Measurements from ENCODE around the gene EMID1. TPM values are rescaled to one million over a fixed set of nuclear protein-coding genes. Genes with fewer than 3 reads are reported as not detected.
"Not testable (repeated sequence)": the region's sequence is repeated elsewhere in the genome, so short reads cannot be mapped to it uniquely, and the experiment has no call there.

The EMID1 gene
- total and polyA plus RNA-seq, 3 donors from 2014 or later: 6.2 to 7.5 (median 7.0) TPM

DNA sequence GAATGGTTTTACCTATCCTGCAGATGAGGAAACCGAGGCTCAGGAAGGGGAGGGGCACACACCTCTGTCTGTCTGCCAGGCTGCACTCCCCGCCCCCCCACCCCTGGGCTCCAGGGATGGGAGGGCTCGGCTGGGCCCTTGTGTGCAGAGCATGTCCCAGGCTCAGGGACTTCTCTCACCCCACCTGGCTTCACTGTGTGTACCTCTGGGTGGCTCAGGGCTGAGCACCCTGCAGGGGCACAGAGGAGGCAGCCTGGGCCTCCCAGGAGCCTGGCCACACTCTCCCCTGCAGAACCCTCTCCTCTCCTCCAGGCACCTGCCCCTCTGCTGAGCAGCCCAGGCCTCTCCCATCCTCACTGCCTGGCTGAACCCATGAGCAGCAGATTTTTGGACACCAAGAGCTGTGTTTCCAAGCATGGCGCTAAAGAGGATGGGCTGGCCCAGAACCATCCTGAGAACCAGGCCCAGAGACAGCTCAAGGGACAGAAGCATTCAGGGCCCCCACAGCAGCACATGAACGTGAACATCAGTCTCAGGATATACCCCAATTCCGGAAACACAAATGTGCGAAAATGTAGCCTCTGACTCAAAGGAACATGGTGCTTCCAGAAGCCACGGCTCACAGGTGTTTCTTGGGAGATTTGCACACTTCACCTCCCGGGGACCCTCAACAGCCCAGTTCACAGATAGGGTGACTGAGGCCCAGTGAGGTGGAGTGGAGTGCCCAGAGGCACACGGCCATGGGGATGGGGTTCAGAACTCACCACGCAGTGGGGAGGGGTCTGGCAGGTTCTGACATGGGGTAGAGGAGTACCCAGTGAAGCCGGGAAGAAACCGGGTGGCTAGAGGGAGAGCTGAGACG lies 10.5 kb downstream of the EMID1 start:
- H3K27ac ChIP-seq: no peak overlapping the region
- no peaks in the 10 kb centered on the region for H3K27me3 ChIP-seq
- WGBS, 2 donors: 68 to 74% methylated on average over 14 of the region's 14 CpGs
- H3K4me1 ChIP-seq: peaks cover 15% of the 10 kb centered on the region
- intact Hi-C loops (cut with DNase I; ENCODE audit: low total_unique reads): no loop called here
- H3K36me3 ChIP-seq (ENCODE audit: low read depth, missing control alignments): no peaks in the 10 kb centered on the region
- no peak for DNase-seq
- TF ChIP-seq, protein P1, sequence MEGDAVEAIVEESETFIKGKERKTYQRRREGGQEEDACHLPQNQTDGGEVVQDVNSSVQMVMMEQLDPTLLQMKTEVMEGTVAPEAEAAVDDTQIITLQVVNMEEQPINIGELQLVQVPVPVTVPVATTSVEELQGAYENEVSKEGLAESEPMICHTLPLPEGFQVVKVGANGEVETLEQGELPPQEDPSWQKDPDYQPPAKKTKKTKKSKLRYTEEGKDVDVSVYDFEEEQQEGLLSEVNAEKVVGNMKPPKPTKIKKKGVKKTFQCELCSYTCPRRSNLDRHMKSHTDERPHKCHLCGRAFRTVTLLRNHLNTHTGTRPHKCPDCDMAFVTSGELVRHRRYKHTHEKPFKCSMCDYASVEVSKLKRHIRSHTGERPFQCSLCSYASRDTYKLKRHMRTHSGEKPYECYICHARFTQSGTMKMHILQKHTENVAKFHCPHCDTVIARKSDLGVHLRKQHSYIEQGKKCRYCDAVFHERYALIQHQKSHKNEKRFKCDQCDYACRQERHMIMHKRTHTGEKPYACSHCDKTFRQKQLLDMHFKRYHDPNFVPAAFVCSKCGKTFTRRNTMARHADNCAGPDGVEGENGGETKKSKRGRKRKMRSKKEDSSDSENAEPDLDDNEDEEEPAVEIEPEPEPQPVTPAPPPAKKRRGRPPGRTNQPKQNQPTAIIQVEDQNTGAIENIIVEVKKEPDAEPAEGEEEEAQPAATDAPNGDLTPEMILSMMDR (IDR thresholded peaks at IDR 0.05): no peak
- no peak for TF ChIP-seq POLR2A (IDR thresholded peaks at IDR 0.05)
- no peak overlapping the region for H3K4me3 ChIP-seq
- H3K9me3 ChIP-seq: no peaks in the 10 kb centered on the region

DNA sequence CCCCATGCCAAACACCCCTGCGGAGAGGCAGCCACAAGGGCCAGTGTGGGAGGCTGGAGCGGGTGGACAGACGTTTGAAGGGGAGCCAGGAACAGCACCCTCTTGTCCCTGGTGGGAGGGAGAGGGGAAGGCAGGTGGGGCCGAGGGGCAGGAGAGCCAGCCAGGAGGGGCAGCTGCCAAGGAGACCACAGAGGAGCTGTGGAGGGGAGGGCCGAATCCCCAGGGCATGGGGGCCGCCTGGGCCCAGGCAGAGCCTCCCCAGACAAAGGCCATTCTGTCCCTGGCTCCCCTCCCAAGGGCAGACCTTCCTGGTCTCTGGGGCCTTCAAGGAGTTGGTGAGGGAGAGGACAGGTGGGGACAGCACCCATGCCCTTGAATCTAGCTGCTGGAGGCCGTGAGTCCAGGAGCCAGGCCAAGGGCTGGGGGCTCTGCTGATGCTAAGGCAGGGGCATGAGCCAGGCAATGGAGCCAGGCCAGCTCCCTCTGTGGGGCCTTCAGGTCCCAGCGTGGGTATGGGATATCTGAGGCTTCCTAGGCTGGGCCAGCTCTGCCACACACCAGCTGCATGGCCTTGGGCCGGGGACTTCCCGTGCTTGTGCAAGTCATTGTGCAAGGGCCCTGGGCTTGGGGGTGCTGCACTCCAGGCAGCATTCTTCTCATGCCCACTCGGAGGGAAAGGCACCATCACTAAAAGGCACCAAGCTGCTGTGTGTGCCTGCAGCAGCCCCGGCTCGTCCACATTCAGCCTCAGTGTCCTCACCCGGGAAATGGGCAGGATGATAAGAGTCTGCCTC lies 11.4 kb downstream of the EMID1 start:
- 46 to 53% methylated on average over 9 to 14 of the region's 14 CpGs for WGBS, 2 donors

DNA sequence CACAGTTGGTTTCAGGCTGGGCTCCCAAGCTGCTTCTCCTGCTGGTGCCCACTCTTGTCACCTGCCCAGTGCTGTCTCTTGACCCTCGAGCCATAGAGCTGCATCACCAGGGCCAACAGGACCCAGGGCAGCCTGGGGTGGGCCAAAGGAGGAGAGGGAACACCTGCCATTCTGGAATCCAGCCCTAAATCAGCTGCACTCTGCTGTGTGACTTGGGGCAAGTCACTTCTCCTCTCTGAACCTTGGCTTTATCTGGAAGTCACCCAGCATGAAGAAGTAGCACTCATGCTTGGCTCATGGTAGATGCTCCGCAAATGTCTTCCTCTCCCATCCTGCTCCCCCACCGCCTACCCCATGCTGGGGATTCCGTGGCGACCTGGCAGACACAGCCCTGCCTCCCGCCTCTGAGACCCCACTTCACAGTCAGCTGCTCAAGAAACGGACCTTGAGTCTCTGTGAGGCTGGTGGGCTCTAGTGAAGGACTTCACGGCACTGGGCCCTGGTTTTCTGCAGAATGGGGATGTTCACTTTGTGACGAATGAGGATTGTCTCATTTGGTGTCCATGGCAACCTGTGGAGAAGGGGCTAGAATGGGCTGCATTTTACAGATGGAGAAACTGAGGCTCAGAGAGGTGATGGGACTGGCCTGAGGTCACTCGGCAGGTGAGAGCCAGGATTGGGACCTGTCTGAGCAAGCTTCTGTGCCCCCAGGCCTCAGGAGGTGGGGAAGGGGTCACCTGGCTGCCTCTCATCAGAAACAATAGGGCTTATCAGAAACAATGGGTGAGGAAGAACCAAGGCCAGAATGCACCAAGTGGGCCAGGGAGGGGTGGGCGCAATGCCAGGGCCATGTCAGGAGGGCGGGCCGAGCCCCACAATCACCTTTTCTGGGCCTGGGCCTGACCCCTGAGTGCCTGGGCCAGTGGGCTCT lies 12.4 kb downstream of the EMID1 start:
- H3K4me1 ChIP-seq: peaks cover 15% of the 10 kb centered on the region
- no peaks in the 10 kb centered on the region for H3K36me3 ChIP-seq (ENCODE audit: low read depth, missing control alignments)
- 68 to 78% methylated on average over 10 to 13 of the region's 13 CpGs for WGBS, 2 donors
- TF ChIP-seq, protein P1 (IDR thresholded peaks at IDR 0.05): no peak
- TF ChIP-seq POLR2A (IDR thresholded peaks at IDR 0.05): no peak
- no peaks in the 10 kb centered on the region for H3K27me3 ChIP-seq
- H3K4me3 ChIP-seq: no peak overlapping the region
- no peak for DNase-seq
- intact Hi-C loops (cut with DNase I; ENCODE audit: low total_unique reads): no loop called here
- H3K27ac ChIP-seq: no peak overlapping the region
- no peaks in the 10 kb centered on the region for H3K9me3 ChIP-seq

More for the DNA sequence above, 11.4 kb downstream of the EMID1 start:
- peaks cover 15% of the 10 kb centered on the region for H3K4me1 ChIP-seq
- no peak overlapping the region for H3K27ac ChIP-seq
- no peaks in the 10 kb centered on the region for H3K27me3 ChIP-seq
- no peaks in the 10 kb centered on the region for H3K9me3 ChIP-seq
- H3K4me3 ChIP-seq: no peak overlapping the region
- DNase-seq: peak; percentile 68
- TF ChIP-seq POLR2A (IDR thresholded peaks at IDR 0.05): no peak
- TF ChIP-seq, protein P1 (IDR thresholded peaks at IDR 0.05): no peak
- intact Hi-C loops (cut with DNase I; ENCODE audit: low total_unique reads): no loop called here
- H3K36me3 ChIP-seq (ENCODE audit: low read depth, missing control alignments): no peaks in the 10 kb centered on the region

DNA sequence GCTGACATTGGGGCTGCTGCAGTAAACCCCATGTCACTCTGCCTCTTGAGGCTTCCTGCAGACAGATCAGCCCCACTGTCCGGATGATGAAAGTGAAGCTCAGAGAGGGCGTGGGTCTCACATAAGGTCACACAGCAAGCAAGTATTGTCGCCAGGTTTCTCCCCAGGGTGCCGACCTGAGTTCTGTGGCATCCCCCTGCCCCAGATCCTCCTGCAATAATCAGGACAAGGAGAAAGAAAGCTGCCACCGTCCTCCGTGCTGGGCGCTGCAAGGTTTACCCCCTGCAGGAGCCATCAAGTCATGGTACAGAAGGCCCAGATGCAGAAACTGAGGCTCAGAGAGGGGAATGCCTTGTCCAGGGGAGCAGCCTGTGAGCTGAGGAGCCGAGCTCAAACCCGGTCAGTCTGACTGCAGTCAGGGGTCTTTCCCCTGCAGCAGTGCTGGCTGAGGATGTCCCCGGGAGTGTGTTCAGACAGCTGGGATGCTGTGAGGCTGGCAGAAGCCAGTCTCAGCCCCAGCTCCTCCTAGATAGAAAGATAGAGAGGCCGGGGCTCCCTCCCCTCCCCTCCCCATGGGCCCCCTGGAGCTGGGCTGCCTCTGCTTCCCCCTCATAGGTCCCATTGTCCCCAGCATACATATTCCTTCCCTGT lies 13.2 kb downstream of the EMID1 start:
- DNase-seq: no peak
- no peaks in the 10 kb centered on the region for H3K9me3 ChIP-seq
- no peak overlapping the region for H3K4me3 ChIP-seq
- TF ChIP-seq POLR2A (IDR thresholded peaks at IDR 0.05): no peak
- TF ChIP-seq, protein P1 (IDR thresholded peaks at IDR 0.05): no peak
- H3K27me3 ChIP-seq: no peaks in the 10 kb centered on the region
- intact Hi-C loops (cut with DNase I; ENCODE audit: low total_unique reads): no loop called here
- no peak overlapping the region for H3K27ac ChIP-seq
- 75 to 83% methylated on average over 8 to 11 of the region's 11 CpGs for WGBS, 2 donors
- H3K4me1 ChIP-seq: peaks cover 15% of the 10 kb centered on the region
- no peaks in the 10 kb centered on the region for H3K36me3 ChIP-seq (ENCODE audit: low read depth, missing control alignments)

DNA sequence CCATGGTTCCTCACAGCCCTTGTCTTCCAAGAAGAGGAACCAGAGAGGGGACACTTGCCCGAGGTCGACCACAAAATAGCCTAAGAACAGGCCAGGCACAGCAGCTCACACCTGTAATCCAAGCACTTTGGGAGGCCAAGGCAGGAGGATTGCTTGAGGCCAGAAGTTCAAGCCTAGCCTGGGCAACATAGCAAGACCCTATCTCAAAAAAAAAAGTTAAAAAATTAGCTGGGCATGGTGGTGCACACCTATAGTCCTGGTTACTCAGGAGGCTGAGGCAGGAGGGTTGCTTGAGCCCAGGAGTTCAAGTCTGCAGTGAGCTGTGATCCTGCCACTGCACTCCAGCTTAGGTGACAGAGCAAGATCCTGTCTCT lies 13.7 kb downstream of the EMID1 start:
- WGBS, 2 donors: 76 to 79% methylated on average over 2 of the region's 2 CpGs
- H3K36me3 ChIP-seq (ENCODE audit: low read depth, missing control alignments); H3K9me3 ChIP-seq; H3K27ac ChIP-seq; H3K4me3 ChIP-seq; DNase-seq; intact Hi-C loops (cut with DNase I; ENCODE audit: low total_unique reads); H3K27me3 ChIP-seq: not testable (repeated sequence)
- peaks cover 15% of the 10 kb centered on the region for H3K4me1 ChIP-seq

Measured in testis (tissue), 3 donors.